ENCODE data around the gene CITED4.
A peak's percentile ranks its signal among the peaks of the same experiment; 100 is the strongest.

CITED4 gene

GRCh38 chr1:40834968-40835545, 27.1 kb downstream of the CITED4 start:
- no peak for DNase-seq (ENCODE audit: low read depth in 3 of 3)

DNA sequence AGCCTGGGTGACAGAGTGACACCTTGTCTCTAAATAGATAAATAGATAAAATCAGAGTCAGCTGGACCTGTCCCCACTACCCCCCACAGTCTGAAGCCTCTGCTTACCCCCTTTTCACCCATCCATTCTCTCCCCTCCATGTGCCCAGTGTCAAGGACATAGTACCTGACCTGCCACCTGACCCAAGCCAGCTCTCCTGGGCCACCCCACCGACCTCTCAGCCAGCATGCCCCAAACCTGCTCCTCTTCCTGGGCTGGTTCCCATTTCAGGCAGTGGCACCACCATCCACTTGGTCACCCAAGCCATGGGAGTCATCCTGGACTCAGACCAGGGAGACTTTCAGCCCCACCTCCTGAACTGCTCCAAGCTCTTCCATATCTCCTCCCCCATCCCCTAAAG, 28.2 kb downstream of the CITED4 start:
- DNase-seq (ENCODE audit: low read depth in 3 of 3) = no peak

DNA sequence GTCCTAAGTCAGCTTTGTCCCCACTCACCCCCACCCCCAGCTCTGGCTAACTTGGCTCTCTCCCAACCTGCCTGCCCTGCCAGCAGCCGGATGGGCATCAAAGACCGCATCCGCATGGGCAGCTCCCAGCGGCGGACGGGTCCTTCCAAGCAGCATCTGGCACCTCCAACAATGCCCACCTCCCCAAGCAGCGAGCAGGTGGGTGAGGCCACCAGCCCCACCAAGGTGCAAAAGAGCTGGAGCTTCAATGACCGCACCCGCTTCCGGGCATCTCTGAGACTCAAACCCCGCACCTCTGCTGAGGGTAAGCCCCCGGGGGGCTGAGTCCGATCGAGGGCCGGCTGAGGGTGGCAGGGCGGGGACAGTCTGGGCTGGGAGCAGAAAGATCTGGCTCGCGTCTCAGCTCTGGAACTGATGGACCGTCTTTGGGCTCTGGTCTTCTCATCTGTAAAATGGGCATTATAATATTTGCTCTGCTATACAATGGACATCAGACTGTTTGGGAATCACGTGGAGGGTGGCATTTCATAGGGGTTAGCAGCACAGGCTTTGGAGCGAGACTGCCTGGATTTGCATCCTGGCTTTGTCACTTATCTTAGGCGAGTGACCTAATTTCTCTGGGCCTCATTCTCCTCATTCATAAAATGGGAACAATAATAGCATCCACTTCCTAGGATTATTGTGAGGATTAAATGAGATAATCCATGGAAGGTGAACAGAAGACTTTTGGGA, 31.0 kb downstream of the CITED4 start:
- no peak for DNase-seq (ENCODE audit: low read depth in 3 of 3)

- no peak for DNase-seq (ENCODE audit: low read depth in 3 of 3)
Measured at GRCh38 chr1:40830419-40830943, 31.7 kb downstream of the CITED4 start.

DNA sequence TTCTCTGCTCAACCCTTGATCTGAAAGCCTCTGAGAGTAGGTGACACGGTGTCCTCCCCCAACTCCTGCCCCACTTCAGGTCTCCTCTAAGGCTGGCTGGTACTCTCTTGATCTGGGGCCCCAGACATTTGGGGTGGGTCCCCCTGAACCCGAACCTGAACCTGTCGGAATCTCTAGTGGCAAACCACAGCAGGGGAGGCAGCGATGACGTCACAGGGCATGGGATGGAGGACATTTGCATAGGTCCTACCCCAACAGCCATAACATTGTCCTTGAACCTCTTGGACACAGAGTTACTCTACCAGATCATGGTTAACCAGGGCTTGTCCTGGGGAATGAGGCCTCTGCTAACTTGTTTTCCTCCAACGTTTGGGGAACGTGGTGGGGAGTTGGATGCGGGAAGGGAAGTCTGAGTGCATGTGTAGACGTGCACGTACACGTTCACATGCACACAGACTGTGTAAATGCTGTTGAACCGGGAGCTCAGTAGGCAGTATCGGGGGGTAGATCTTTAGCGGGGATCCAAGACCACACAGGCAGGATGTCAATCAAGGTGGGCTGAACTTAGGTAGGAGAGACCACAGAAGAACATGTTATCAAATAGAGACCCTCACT, 32.4 kb downstream of the CITED4 start:
- DNase-seq (ENCODE audit: low read depth in 3 of 3) = no peak

GRCh38 chr1:40825996-40826395, 36.2 kb downstream of the CITED4 start:
- DNase-seq (ENCODE audit: low read depth in 3 of 3) = no peak

DNA sequence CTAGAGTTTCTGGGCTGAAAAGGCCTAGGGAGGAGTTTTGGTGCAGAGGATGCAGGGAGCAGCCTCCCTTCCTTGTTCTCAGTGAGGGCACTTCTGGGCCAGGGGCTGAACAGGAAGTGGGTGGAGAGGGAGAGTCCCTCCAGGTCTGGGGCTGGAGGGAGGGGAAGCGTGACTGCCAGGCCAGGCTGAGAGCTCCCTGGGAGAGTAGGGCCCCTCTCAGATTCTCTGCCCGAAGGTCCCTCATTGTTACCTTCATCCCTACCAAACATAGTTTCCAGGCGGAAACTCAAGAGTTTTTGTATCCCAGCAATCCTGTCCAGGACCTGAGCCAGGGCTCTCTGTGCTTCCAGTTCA, 36.8 kb downstream of the CITED4 start:
- no peak for DNase-seq (ENCODE audit: low read depth in 3 of 3)

DNA sequence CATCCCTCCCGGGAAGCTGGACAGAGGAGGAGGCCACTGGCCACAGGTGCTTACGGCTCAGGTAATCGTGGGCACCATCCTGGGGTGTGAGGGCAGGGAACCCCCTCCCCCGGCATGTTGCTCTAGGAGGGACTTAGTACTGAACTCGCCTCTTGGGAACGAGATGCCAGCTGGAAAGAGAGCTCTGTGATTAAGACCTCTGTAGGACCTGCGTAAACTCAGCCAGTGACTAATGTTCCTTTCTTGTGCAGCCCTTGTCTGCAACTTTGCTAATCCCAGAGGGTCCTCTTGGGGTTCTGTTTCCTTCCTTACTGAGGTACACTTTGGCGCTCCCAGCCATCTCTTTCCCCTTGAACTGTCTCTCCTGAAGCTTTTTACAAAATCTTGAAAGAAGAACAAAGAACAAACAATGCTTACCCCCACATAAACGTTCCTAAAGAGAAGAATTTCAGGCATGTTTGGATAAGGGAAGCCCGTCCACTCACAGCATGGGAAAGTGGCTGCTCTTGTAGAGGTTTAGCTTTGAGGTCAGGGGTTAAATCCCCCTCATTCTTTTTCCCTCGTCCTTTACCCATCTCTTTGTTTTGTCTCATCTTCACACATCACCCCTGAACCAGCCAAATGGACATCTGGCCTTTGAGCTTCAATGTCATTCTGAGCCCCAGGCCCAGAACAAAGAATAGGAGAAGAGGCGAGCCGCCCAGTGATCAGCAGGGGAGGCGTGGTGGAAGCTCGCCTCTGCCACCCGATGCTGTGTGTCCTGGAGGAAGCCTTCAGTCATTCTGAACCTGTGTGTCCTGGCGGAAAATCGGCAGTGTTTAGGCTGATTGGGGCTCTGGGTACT, 37.4 kb downstream of the CITED4 start:
- DNase-seq (ENCODE audit: low read depth in 3 of 3) = no peak

- no peak for DNase-seq (ENCODE audit: low read depth in 3 of 3)
Measured at GRCh38 chr1:40823983-40824382, 38.2 kb downstream of the CITED4 start.

DNA sequence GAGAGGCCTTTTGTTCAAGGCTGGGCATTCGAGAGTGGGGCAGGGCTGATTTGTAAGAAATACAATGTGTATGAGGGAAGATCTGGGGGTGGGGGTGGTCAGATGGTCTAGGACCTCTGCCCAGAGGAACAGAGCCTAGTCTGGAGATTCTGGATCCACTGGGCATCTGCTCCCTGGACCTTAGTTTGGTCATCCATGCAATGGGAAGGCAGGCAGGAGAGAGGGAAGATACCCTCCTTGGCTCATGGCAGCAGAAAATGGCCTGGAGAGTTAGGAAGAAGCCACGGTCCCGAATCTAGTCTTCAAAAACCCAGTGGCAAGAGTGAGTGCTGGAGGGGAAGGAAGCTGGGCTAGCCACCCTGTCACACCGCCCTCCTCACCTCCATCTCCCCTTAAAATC, 38.8 kb downstream of the CITED4 start:
- no peak for DNase-seq (ENCODE audit: low read depth in 3 of 3)

GRCh38 chr1:40822890-40823289, 39.3 kb downstream of the CITED4 start:
- DNase-seq (ENCODE audit: low read depth in 3 of 3) = no peak

- DNase-seq (ENCODE audit: low read depth in 3 of 3) = no peak
Measured at GRCh38 chr1:40820911-40821693, 41.1 kb downstream of the CITED4 start.

DNA sequence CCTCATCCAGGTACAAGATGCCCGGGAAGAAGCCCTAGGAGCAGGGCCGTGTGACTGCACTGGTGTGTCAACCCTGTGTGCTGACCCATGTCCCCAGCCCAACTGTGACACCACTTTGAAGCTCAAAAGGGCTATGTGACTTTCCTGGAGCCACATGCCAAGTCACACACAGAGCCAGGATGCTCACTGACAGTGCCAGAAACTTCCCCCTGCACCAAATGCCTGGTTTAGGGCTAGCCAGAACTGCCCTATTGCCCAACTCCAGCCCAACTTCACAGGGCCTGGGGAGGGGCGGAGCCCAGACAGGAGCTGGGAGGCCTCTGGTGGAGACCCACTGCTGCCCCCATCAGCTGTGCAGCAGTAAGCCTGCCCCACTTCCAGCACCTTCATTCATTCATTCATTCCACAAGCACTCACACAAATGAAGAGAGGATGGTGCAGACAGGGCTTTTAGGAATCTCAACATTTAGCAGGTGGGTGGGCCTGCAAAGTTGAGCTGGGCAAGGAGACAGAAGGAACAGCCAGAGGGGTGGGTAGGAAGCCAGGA, 41.8 kb downstream of the CITED4 start:
- DNase-seq (ENCODE audit: low read depth in 3 of 3) = no peak

GRCh38 chr1:40819101-40819500, 43.1 kb downstream of the CITED4 start:
- DNase-seq (ENCODE audit: low read depth in 3 of 3) = no peak

- DNase-seq (ENCODE audit: low read depth in 3 of 3) = peak; percentile 73 to 78 (median 75)
Measured at GRCh38 chr1:40818264-40818961, 43.8 kb downstream of the CITED4 start.

- DNase-seq (ENCODE audit: low read depth in 3 of 3) = no peak
Measured at GRCh38 chr1:40817791-40818263, 44.3 kb downstream of the CITED4 start.

DNA sequence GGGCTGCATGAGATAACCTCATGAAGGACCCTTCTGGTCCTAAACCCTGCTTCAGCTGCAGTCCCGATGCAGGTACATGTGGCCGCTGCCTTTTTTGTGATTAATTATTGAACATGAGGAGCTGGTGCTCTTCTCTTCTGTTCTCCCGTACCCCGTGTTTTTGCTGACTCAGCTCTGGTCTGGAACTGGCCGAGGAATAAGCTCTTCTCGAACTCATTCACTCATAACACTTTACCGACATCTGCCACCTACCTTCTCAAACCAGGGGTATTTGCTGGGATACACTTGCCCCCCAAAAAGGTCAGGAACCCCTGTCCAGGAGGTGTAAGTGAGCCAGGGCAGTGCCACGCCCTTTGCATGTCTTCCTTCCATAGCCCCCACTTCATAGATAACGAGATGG, 46.7 kb downstream of the CITED4 start:
- DNase-seq (ENCODE audit: low read depth in 3 of 3) = no peak

Data from stimulated activated CD4-positive, alpha-beta T cell treated with anti-CD3 and anti-CD28 coated beads, TNF-alpha, amount 100 ng/mL, for 4 hours (primary cell).